IPS-20b (cell line): Measurements from ENCODE around the gene KATNAL2.
"Not testable (repeated sequence)": the region's sequence is repeated elsewhere in the genome, so short reads cannot be mapped to it uniquely, and the experiment has no call there.

ENCODE experiments used
- H3K27ac ChIP-seq: one replicate; pipeline ENCODE4 v1.5.1; 2013; ENCODE audit warnings: low read length
- H3K27me3 ChIP-seq: 2 replicates; pipeline ENCODE4 v1.6.1; 2013; ENCODE audit warnings: mild to moderate bottlenecking, low read length, inconsistent platforms; ENCODE audit not compliant: insufficient read depth
- H3K36me3 ChIP-seq: 2 replicates; pipeline ENCODE4 v1.6.1; 2013; ENCODE audit warnings: low read depth, mild to moderate bottlenecking, inconsistent platforms, low read length, moderate library complexity; ENCODE audit not compliant: insufficient read depth
- H3K4me1 ChIP-seq: 2 replicates; pipeline ENCODE4 v1.6.1; 2013; ENCODE audit warnings: mild to moderate bottlenecking, control low read depth, inconsistent platforms, low read length, moderate library complexity; ENCODE audit not compliant: insufficient read depth
- H3K4me3 ChIP-seq: 2 replicates; pipeline ENCODE4 v1.5.1; 2013; ENCODE audit warnings: mild to moderate bottlenecking, low read length, inconsistent platforms
- H3K9ac ChIP-seq: 2 replicates; pipeline ENCODE4 v1.6.1; 2013; ENCODE audit warnings: low read depth, mild to moderate bottlenecking, inconsistent platforms, low read length, moderate library complexity
- H3K9me3 ChIP-seq: 2 replicates; pipeline ENCODE4 v1.6.1; 2013; ENCODE audit warnings: mild to moderate bottlenecking, low read depth, low read length, inconsistent platforms; ENCODE audit not compliant: insufficient read depth

KATNAL2 gene

DNA sequence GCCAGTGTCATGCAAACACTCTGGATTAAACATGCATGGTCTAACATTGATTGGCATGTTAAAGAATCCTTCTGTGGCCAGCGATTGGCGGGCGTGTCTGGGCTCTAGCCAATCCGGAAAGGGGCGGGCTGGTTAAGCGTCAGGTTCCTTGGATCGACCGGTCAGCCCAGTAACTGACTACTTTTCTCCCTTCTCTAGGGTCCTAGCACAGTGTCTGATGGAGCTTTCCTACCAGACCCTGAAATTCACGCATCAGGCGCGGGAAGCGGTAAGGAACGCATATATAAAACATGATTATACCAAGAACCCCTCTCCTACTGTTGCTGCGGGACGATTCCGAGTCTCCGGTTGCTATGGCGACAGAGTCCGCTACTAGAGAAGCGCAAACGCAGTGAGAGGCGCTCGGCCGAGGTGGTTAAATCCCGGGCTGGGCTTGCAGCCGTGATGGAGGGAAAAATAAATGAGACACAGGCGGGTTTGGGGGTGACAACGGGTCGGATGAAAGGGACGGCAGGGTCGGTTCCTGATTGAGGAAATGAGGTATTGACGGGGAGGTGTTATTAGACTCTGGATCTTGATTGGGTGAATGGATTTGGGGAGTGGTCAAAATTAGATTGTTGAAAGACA, 29.4 kb downstream of the KATNAL2 start:
- peak overlapping the region; percentile 65; the same call in 1 of the 2 replicates for H3K9ac ChIP-seq
- no peaks in the 10 kb centered on the region for H3K9me3 ChIP-seq
- no peaks in the 10 kb centered on the region for H3K4me1 ChIP-seq
- no peaks in the 10 kb centered on the region for H3K36me3 ChIP-seq
- H3K4me3 ChIP-seq: peak overlapping the region; percentile 88
- no peaks in the 10 kb centered on the region for H3K27me3 ChIP-seq
- H3K27ac ChIP-seq: no peak overlapping the region

DNA sequence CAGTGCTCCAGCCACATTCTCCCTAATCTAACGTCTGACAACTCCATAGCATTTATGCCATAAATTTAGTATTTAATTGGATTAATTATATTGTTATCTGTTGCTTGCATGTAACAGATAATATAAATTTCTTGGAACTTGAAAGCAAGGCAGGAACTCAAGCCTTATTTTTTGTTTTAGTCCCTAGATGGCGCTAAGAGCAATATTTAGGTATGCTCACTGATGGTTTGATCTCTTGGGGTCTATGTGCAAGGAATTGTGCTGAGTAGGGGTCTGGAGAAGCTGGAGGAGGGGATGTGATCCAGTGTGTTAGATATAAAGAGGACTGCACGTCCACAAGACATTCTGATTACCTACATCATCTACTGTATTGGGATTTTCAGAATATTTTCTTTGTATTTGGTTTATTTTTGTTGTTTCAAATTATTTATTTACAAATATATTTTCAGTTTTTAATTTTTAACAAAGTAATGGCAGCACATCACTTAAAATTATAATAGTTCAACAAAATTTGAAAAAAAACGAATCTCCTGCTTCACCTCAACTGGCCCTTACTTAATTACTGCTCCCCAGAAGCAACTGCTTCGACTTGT, 32.8 kb downstream of the KATNAL2 start:
- Histone ChIP-seq H3K9ac (no peak overlapping the region), H3K36me3 (no peaks in the 10 kb centered on the region), H3K27me3 (no peaks in the 10 kb centered on the region), H3K4me1 (no peaks in the 10 kb centered on the region), H3K4me3 (no peak overlapping the region), H3K27ac (no peak overlapping the region), H3K9me3 (no peaks in the 10 kb centered on the region)

GRCh38 chr18:46953195-46953594, 35.8 kb downstream of the KATNAL2 start:
- no peak overlapping the region for H3K27ac ChIP-seq
- no peak overlapping the region for H3K9ac ChIP-seq
- H3K4me1 ChIP-seq: no peaks in the 10 kb centered on the region
- no peaks in the 10 kb centered on the region for H3K27me3 ChIP-seq
- no peak overlapping the region for H3K4me3 ChIP-seq
- no peaks in the 10 kb centered on the region for H3K9me3 ChIP-seq
- H3K36me3 ChIP-seq: no peaks in the 10 kb centered on the region

DNA sequence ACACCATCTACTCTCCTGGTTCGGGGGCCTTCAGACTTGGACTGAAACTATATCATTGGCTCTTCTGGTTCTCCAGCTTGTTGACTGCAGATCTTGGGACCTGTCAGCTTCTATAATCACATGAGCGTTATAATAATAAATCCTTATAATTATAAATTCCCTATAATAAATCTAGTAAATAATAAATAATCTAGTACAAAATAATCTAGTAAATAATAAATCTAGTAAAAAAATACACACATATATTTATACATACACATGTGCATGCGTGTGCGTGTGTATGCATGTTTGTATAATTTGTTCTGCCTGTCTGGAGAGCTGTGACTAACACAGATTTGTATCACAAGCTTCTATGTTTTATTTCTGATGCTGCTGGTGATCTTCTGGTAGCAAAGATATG, 40.8 kb downstream of the KATNAL2 start:
- H3K4me3 ChIP-seq: no peak overlapping the region
- no peaks in the 10 kb centered on the region for H3K4me1 ChIP-seq
- no peak overlapping the region for H3K9ac ChIP-seq
- no peaks in the 10 kb centered on the region for H3K36me3 ChIP-seq
- H3K27ac ChIP-seq: no peak overlapping the region
- no peaks in the 10 kb centered on the region for H3K27me3 ChIP-seq
- H3K9me3 ChIP-seq: no peaks in the 10 kb centered on the region

GRCh38 chr18:46963656-46964578, 46.5 kb downstream of the KATNAL2 start:
- not testable (repeated sequence) for H3K36me3 ChIP-seq, H3K9ac ChIP-seq, H3K27ac ChIP-seq, H3K4me1 ChIP-seq, H3K27me3 ChIP-seq, H3K4me3 ChIP-seq, H3K9me3 ChIP-seq

DNA sequence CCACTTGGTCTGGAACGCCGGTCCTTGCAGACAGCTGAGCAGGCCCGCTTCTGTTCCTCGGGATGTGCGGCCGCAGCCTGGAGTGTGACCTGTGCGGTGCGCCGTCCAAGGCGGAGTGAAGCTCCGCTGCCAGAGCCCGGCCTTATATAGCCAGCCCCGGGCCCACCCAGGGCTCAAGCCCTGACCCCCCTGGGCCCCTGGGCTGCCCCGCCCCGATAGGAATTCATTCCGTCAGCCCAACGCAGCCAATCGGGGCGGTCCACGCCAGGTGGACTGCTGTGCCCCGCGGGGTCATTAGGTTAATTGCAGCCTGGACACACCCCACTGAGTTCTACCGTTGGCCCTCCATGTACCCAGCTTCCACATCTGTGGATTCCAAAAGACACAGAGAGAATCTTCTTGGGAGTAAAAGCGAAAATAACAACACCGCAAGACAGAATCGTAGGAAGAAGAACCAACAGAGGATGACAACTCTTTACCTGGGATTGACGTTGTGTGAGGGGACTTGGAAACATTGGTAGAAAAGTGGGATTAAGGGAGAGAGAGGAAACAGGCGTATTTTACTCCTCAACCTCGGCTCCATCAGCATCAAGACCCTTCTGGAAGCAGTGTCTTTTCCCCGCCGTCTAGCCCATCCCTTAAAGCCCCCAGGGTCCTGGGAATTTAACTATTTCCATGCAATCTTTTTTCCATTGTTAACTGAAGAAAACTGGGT, 47.3 kb downstream of the KATNAL2 start:
- H3K9me3 ChIP-seq, H3K27me3 ChIP-seq, H3K27ac ChIP-seq: not testable (repeated sequence)

DNA sequence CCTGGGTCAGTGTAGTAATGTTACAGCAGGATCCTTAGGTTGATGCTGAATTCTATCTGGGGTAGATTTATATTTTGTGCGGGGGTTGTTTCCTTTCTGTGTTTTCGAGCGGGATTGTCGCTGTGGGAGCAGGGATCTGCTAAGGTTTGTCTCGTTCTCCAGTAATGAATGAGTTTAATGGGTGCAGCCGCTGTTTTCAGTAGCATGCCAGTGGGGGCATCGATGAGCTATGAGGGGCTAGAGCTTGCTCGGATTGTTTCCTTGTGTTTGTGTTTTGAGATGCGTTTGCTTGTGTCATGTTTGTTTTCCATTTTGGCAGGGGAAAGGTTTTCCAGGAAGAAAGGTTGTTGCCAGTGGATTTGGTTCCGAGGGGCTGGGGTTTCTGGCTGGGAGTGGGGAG, 48.9 kb downstream of the KATNAL2 start:
- not testable (repeated sequence) for H3K36me3 ChIP-seq, H3K9me3 ChIP-seq, H3K9ac ChIP-seq, H3K27me3 ChIP-seq, H3K4me3 ChIP-seq, H3K4me1 ChIP-seq, H3K27ac ChIP-seq

More for the DNA sequence above, 47.3 kb downstream of the KATNAL2 start:
- H3K4me1 ChIP-seq, H3K36me3 ChIP-seq, H3K4me3 ChIP-seq, H3K9ac ChIP-seq: not testable (repeated sequence)

GRCh38 chr18:46969551-46969950, 52.1 kb downstream of the KATNAL2 start:
- not testable (repeated sequence) for H3K9me3 ChIP-seq, H3K27me3 ChIP-seq, H3K36me3 ChIP-seq, H3K4me1 ChIP-seq, H3K9ac ChIP-seq, H3K4me3 ChIP-seq, H3K27ac ChIP-seq

GRCh38 chr18:47019870-47020269, 102.5 kb downstream of the KATNAL2 start:
- not testable (repeated sequence) for H3K36me3 ChIP-seq, H3K27ac ChIP-seq, H3K9ac ChIP-seq, H3K27me3 ChIP-seq, H3K4me3 ChIP-seq, H3K9me3 ChIP-seq, H3K4me1 ChIP-seq

- H3K4me1 ChIP-seq, H3K4me3 ChIP-seq, H3K27me3 ChIP-seq, H3K9ac ChIP-seq, H3K36me3 ChIP-seq, H3K27ac ChIP-seq, H3K9me3 ChIP-seq: not testable (repeated sequence)
Measured at GRCh38 chr18:47020757-47021156, 103.4 kb downstream of the KATNAL2 start.

GRCh38 chr18:47022821-47023220, 105.4 kb downstream of the KATNAL2 start:
- H3K4me1 ChIP-seq, H3K27me3 ChIP-seq, H3K27ac ChIP-seq, H3K36me3 ChIP-seq, H3K4me3 ChIP-seq, H3K9me3 ChIP-seq, H3K9ac ChIP-seq: not testable (repeated sequence)
